Measurements from ENCODE around the gene SLC25A43. TPM values are rescaled to one million over a fixed set of nuclear protein-coding genes. Genes with fewer than 3 reads are reported as not detected.

Gene SLC25A43
- total RNA-seq, 1 experiment from 2014 or later: 4.5 TPM

DNA sequence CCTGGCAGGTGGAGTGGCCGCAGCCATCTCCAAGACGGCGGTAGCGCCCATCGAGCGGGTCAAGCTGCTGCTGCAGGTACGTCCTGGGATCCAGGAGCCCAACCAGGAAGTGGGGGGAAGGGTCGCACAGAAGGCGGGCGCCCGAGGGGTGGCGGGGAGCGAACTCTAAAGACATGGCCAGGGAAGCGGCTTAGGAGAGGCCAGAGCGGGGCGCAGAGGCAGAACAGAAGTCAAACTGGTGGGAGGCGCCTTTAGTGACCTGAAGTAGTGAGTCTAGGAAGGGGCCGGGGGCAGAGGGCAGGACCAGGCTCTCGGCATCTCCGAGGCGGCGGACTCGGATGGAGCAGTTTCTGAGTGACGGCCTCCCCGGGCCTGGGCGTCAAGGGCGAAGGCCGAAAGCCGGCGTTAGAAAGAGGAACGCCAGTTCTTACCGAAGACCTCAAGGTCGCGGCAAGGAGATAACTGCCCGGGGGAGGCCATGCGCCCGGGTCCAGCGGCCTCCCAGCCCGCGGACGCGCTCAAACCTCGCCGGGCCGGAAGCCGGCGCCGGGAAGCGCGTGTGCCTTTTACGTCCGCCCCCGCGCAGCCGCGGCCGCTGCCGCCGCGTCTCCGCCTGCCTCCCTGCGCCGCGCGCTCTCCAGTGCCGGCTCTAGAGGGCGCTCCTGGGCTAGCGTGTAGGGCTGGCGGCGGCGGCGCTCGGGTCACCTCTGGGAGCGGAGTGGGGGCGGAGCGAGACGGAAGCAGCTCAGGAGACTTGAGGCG is 69.6 kb downstream of the SLC25A43 start:
- H3K4me3 Mint-ChIP-seq: peak overlapping the region; percentile 81
- CTCF ChIA-PET: interaction anchor here (0.6 to 2.1 kb wide), 9 partner anchors 10 to 235 kb away, joined by 3 to 15 read pairs (median 4); no protein-coding TSS in a partner anchor
- H3K27ac Mint-ChIP-seq: peak overlapping the region; percentile 86
- ATAC-seq: peak; percentile 65
- H3K9me3 Mint-ChIP-seq: no peaks in the 10 kb centered on the region
- POLR2A ChIA-PET: interaction anchor here (0.6 to 1.0 kb wide), 6 partner anchors 18 to 323 kb away, joined by 3 to 8 read pairs (median 3); partner anchors contain the start of gene RPL39
- H3K4me1 Mint-ChIP-seq: 0 out of 2 replicates have a peak, but pooled peaks cover 5% of the 10 kb centered on the region
- peaks cover 19% of the 10 kb centered on the region for H3K36me3 Mint-ChIP-seq
- peak; percentile 85 for DNase-seq (ENCODE audit: low spot score)
- H3K27me3 Mint-ChIP-seq (ENCODE audit: low read depth): no peaks in the 10 kb centered on the region
- TF ChIP-seq NFE2L1 (CRISPR knock-in tag; IDR thresholded peaks at IDR 0.05) (0 out of 2 replicates have a peak, but pooled peaks have one; percentile 7), ATF1 (CRISPR knock-in tag; IDR thresholded peaks at IDR 0.05) (no peak), GTF2I (CRISPR knock-in tag; conservative IDR thresholded peaks at IDR 0.05) (no peak), PRRX2 (CRISPR knock-in tag; IDR thresholded peaks at IDR 0.05) (no peak), FOXJ3 (CRISPR knock-in tag; IDR thresholded peaks at IDR 0.05; ENCODE audit: borderline replicate concordance) (no peak), SMAD4 (CRISPR knock-in tag; IDR thresholded peaks at IDR 0.05) (no peak), NFATC4 (CRISPR knock-in tag; IDR thresholded peaks at IDR 0.05) (peak; percentile 30; the same call in 1 of the 2 replicates), GRHL2 (CRISPR knock-in tag; IDR thresholded peaks at IDR 0.05; ENCODE audit: insufficient replicate concordance, severe bottlenecking) (no peak), SP1 (CRISPR knock-in tag; conservative IDR thresholded peaks at IDR 0.05) (0 out of 2 replicates have a peak, but pooled peaks have one; percentile 8), SMAD3 (CRISPR knock-in tag; IDR thresholded peaks at IDR 0.05; ENCODE audit: borderline replicate concordance) (no peak), TCF7 (CRISPR knock-in tag; IDR thresholded peaks at IDR 0.05; ENCODE audit: low read depth) (no peak), JUN (CRISPR knock-in tag; IDR thresholded peaks at IDR 0.05) (no peak), CREB1 (CRISPR knock-in tag; IDR thresholded peaks at IDR 0.05) (no peak), NR2C2 (CRISPR knock-in tag; IDR thresholded peaks at IDR 0.05) (no peak), RELA (CRISPR knock-in tag; IDR thresholded peaks at IDR 0.05; ENCODE audit: borderline replicate concordance) (0 out of 2 replicates have a peak, but pooled peaks have one; percentile 18), ZNF671 (CRISPR knock-in tag; IDR thresholded peaks at IDR 0.05) (no peak), ZNF317 (CRISPR knock-in tag; IDR thresholded peaks at IDR 0.05; ENCODE audit: borderline replicate concordance, low read depth) (no peak), HMGA2 (CRISPR knock-in tag; IDR thresholded peaks at IDR 0.05) (no peak), MYBL2 (CRISPR knock-in tag; IDR thresholded peaks at IDR 0.05) (0 out of 2 replicates have a peak, but pooled peaks have one; percentile 17), ETV6 (CRISPR knock-in tag; IDR thresholded peaks at IDR 0.05) (no peak; the same call in none of the 2 replicates)
- TF ChIP-seq, protein P1, sequence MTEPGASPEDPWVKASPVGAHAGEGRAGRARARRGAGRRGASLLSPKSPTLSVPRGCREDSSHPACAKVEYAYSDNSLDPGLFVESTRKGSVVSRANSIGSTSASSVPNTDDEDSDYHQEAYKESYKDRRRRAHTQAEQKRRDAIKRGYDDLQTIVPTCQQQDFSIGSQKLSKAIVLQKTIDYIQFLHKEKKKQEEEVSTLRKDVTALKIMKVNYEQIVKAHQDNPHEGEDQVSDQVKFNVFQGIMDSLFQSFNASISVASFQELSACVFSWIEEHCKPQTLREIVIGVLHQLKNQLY (CRISPR knock-in tag; IDR thresholded peaks at IDR 0.05): no peak
- TF ChIP-seq, protein P2, sequence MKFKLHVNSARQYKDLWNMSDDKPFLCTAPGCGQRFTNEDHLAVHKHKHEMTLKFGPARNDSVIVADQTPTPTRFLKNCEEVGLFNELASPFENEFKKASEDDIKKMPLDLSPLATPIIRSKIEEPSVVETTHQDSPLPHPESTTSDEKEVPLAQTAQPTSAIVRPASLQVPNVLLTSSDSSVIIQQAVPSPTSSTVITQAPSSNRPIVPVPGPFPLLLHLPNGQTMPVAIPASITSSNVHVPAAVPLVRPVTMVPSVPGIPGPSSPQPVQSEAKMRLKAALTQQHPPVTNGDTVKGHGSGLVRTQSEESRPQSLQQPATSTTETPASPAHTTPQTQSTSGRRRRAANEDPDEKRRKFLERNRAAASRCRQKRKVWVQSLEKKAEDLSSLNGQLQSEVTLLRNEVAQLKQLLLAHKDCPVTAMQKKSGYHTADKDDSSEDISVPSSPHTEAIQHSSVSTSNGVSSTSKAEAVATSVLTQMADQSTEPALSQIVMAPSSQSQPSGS (CRISPR knock-in tag; IDR thresholded peaks at IDR 0.05; ENCODE audit: borderline replicate concordance, low read depth): no peak
- TF ChIP-seq, protein P3, sequence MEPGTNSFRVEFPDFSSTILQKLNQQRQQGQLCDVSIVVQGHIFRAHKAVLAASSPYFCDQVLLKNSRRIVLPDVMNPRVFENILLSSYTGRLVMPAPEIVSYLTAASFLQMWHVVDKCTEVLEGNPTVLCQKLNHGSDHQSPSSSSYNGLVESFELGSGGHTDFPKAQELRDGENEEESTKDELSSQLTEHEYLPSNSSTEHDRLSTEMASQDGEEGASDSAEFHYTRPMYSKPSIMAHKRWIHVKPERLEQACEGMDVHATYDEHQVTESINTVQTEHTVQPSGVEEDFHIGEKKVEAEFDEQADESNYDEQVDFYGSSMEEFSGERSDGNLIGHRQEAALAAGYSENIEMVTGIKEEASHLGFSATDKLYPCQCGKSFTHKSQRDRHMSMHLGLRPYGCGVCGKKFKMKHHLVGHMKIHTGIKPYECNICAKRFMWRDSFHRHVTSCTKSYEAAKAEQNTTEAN (CRISPR knock-in tag; IDR thresholded peaks at IDR 0.05): 0 out of 2 replicates have a peak, but pooled peaks have one; percentile 12
- TF ChIP-seq, protein P4, sequence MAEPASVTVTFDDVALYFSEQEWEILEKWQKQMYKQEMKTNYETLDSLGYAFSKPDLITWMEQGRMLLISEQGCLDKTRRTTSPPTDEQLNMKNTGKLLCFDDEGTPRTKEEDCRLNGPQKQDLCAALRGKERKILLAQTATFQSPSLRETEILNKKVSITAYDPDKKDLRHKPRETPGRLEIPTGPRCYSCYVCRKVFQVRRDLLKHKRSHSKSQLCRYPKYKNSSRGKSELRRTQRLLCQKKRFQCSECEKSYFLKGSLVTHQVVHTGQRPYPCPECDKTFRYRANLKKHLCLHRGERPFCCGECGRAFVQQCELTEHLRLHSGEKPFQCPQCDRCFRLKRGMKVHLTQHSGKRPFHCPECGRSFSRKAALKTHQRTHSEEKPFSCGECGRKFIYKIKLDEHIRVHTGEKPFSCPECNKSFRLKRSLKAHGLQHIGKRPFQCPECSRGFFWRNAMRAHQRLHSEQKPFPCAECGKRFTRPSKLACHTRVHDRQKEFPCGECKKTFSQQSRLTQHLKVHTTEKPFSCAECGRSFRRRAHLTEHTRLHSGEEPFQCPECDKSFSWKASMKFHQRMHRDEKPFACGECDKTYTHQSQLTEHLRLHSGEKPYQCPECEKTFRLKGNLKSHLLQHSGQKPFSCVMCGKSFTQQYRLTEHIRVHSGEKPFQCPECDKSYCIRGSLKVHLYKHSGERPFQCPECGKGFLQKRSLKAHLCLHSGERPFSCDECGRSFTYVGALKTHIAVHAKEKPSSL (CRISPR knock-in tag; conservative IDR thresholded peaks at IDR 0.05): no peak
- TF ChIP-seq, protein P5, sequence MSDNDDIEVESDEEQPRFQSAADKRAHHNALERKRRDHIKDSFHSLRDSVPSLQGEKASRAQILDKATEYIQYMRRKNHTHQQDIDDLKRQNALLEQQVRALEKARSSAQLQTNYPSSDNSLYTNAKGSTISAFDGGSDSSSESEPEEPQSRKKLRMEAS (CRISPR knock-in tag; IDR thresholded peaks at IDR 0.05): no peak; the same call in 1 of the 2 replicates
- TF ChIP-seq, protein P6, sequence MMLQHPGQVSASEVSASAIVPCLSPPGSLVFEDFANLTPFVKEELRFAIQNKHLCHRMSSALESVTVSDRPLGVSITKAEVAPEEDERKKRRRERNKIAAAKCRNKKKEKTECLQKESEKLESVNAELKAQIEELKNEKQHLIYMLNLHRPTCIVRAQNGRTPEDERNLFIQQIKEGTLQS (CRISPR knock-in tag; conservative IDR thresholded peaks at IDR 0.05): no peak
- TF ChIP-seq, protein P7, sequence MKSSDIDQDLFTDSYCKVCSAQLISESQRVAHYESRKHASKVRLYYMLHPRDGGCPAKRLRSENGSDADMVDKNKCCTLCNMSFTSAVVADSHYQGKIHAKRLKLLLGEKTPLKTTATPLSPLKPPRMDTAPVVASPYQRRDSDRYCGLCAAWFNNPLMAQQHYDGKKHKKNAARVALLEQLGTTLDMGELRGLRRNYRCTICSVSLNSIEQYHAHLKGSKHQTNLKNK (CRISPR knock-in tag; IDR thresholded peaks at IDR 0.05): no peak
- TF ChIP-seq, protein P8, sequence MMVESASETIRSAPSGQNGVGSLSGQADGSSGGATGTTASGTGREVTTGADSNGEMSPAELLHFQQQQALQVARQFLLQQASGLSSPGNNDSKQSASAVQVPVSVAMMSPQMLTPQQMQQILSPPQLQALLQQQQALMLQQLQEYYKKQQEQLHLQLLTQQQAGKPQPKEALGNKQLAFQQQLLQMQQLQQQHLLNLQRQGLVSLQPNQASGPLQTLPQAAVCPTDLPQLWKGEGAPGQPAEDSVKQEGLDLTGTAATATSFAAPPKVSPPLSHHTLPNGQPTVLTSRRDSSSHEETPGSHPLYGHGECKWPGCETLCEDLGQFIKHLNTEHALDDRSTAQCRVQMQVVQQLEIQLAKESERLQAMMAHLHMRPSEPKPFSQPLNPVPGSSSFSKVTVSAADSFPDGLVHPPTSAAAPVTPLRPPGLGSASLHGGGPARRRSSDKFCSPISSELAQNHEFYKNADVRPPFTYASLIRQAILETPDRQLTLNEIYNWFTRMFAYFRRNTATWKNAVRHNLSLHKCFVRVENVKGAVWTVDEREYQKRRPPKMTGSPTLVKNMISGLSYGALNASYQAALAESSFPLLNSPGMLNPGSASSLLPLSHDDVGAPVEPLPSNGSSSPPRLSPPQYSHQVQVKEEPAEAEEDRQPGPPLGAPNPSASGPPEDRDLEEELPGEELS (CRISPR knock-in tag; IDR thresholded peaks at IDR 0.05): no peak; the same call in 1 of the 2 replicates
- TF ChIP-seq, protein P9, sequence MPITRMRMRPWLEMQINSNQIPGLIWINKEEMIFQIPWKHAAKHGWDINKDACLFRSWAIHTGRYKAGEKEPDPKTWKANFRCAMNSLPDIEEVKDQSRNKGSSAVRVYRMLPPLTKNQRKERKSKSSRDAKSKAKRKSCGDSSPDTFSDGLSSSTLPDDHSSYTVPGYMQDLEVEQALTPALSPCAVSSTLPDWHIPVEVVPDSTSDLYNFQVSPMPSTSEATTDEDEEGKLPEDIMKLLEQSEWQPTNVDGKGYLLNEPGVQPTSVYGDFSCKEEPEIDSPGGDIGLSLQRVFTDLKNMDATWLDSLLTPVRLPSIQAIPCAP (CRISPR knock-in tag; IDR thresholded peaks at IDR 0.05): no peak

Measured in WTC11 (cell line).